Naive thymus-derived CD4-positive, alpha-beta T cell (primary cell): ENCODE measurements around the gene PBX4. TPM values are rescaled to one million over a fixed set of nuclear protein-coding genes. Genes with fewer than 3 reads are reported as not detected.

Experiments
- ATAC-seq: fragments of 150-1000 bp; cut with Tn5 transposase; 2 replicates; pipeline ENCODE4 v1.10.0; 2021; ENCODE audit warnings: mild to moderate bottlenecking, moderate library complexity
- CTCF ChIA-PET: fragments of 350-600 bp; sonication (Branson Sonifier 250); formaldehyde crosslinking; loops from one replicate; lab custom pipeline; 2021; ENCODE audit warnings: antibody characterized with exemption; lab: Charles Lee
- POLR2A ChIA-PET: fragments of 350-600 bp; sonication (Branson Sonifier 250); formaldehyde crosslinking; loops from one replicate; lab custom pipeline; 2021; ENCODE audit warnings: antibody characterized with exemption, inconsistent platforms; lab: Charles Lee
- DNase-seq, 9 donors: peaks; one replicate each; pipeline versions ENCODE4 v3.0.0 to v3.0.0-alpha.2; 2020 to 2022; ENCODE audit warnings: mixed read lengths in 1 of 9
- H3K27ac ChIP-seq: one replicate; pipeline ENCODE4 v1.7.0; 2013; ENCODE audit warnings: mild to moderate bottlenecking, low read depth, low read length, moderate library complexity
- H3K27me3 ChIP-seq, 2 donors: one replicate each; pipeline ENCODE4 v1.7.0; 2013; ENCODE audit warnings: low read length in 2 of 2, mild to moderate bottlenecking in 2 of 2, moderate library complexity in 2 of 2; ENCODE audit not compliant: control insufficient read depth in 2 of 2, insufficient read depth in 2 of 2
- H3K36me3 ChIP-seq, 3 experiments: 1 replicate in 2 of 3; 2 replicates in 1 of 3; pipeline ENCODE4 v1.7.0; 2013; ENCODE audit warnings: low read length in 3 of 3, mild to moderate bottlenecking in 3 of 3, moderate library complexity in 1 of 3; ENCODE audit not compliant: insufficient read depth in 3 of 3, control insufficient read depth in 2 of 3
- H3K4me1 ChIP-seq, 2 donors: one replicate each; pipeline ENCODE4 v1.7.0; 2013; ENCODE audit warnings: low read length in 2 of 2, mild to moderate bottlenecking in 2 of 2, moderate library complexity in 1 of 2; ENCODE audit not compliant: control insufficient read depth in 2 of 2, insufficient read depth in 2 of 2
- H3K4me3 ChIP-seq: 2 replicates; pipeline ENCODE4 v1.7.0; 2013; ENCODE audit warnings: mild to moderate bottlenecking, low read length
- H3K9me3 ChIP-seq, 3 experiments: 1 replicate in 2 of 3; 2 replicates in 1 of 3; pipeline ENCODE4 v1.7.0; 2013; ENCODE audit warnings: low read length in 3 of 3; ENCODE audit not compliant: control insufficient read depth in 2 of 3
- H3K27ac Mint-ChIP-seq, 9 donors: one replicate each; pipeline ENCODE4 v1.8.0; 2020 to 2022; ENCODE audit warnings: mixed read lengths in 9 of 9, mild to moderate bottlenecking in 8 of 9, moderate library complexity in 5 of 9, inconsistent platforms in 2 of 9
- H3K27me3 Mint-ChIP-seq, 5 donors: one replicate each; pipeline ENCODE4 v1.8.0; 2021 to 2022; ENCODE audit warnings: mixed read lengths in 5 of 5, mild to moderate bottlenecking in 1 of 5
- H3K36me3 Mint-ChIP-seq, 5 donors: one replicate each; pipeline ENCODE4 v1.8.0; 2020 to 2022; ENCODE audit warnings: mixed read lengths in 5 of 5, mild to moderate bottlenecking in 3 of 5, inconsistent platforms in 1 of 5
- H3K4me1 Mint-ChIP-seq, 7 donors: one replicate each; pipeline ENCODE4 v1.8.0; 2020 to 2022; ENCODE audit warnings: mixed read lengths in 7 of 7, mild to moderate bottlenecking in 3 of 7, inconsistent platforms in 1 of 7
- H3K4me3 Mint-ChIP-seq, 10 donors: one replicate each; pipeline ENCODE4 v1.8.0; 2020 to 2022; ENCODE audit warnings: mild to moderate bottlenecking in 10 of 10, mixed read lengths in 10 of 10, moderate library complexity in 6 of 10, inconsistent platforms in 2 of 10
- H3K9me3 Mint-ChIP-seq, 11 donors: one replicate each; pipeline ENCODE4 v1.8.0; 2020 to 2022; ENCODE audit warnings: mixed read lengths in 11 of 11, mild to moderate bottlenecking in 4 of 11, inconsistent platforms in 1 of 11, moderate library complexity in 1 of 11
- intact Hi-C, 2 donors: fragments of 100-400 bp; cut with micrococcal nuclease; formaldehyde crosslinking; loops; one replicate each; pipeline ENCODE4 v1.15.1; 2023
- polyA plus RNA-seq, 2 donors: library from polyadenylated mRNA; unstranded; fragments of 300-500 nt; fragmentation: Illumina TruSeq; gene quantifications; one replicate each; pipeline ENCODE4 v1.2.3, GENCODE V29; 2021
- total RNA-seq, 6 experiments: library from RNA in 5 of 6; stranded (reverse) in 5 of 6; gene quantifications; 1 replicate in 5 of 6; 2 replicates in 1 of 6; pipeline ENCODE4 v1.2.3 and lab custom pipeline; 2021 to 2026

PBX4 gene
- total and polyA plus RNA-seq, 7 experiments from 2014 or later: 3.8 to 42.7 (median 30.9) TPM

- no peaks in the 10 kb centered on the region for H3K9me3 ChIP-seq
- H3K27me3 ChIP-seq: no peaks in the 10 kb centered on the region
- Mint-ChIP-seq H3K9me3 (no peaks in the 10 kb centered on the region), H3K27ac (no peak overlapping the region), H3K4me1 (peaks cover 2 to 9% (median 6%) of the 10 kb centered on the region in 7 donors), H3K4me3 (no peak overlapping the region), H3K36me3 (peaks cover 0 to 6% (median 0%) of the 10 kb centered on the region in 5 donors), H3K27me3 (no peaks in the 10 kb centered on the region)
- no peaks in the 10 kb centered on the region for H3K4me1 ChIP-seq
- ChIA-PET POLR2A (interaction anchor here (0.7 to 1.9 kb wide), 5 partner anchors 22 to 115 kb away, joined by 3 to 11 read pairs (median 5); partner anchors contain the start of genes LPAR2 and ZNF101), CTCF (interaction anchor here (0.6 to 4.0 kb wide), 8 partner anchors 15 to 66 kb away, joined by 3 to 24 read pairs (median 4); partner anchors contain the start of gene PBX4)
- H3K36me3 ChIP-seq: no peaks in the 10 kb centered on the region
- H3K4me3 ChIP-seq: no peak overlapping the region
- ATAC-seq: no peak
- no peak for DNase-seq
- intact Hi-C loops: loop anchor here (2.0 to 5.0 kb wide), 3 partner anchors 21 to 89 kb away; partner anchors contain the start of gene GMIP (in 1 of the 2)
- H3K27ac ChIP-seq: no peak overlapping the region
These were observed 64.8 kb downstream of the PBX4 start for GRCh38 chr19:19553670-19554069.

- Mint-ChIP-seq H3K4me3 (no peak overlapping the region), H3K27ac (no peak overlapping the region), H3K36me3 (peaks cover 0 to 1% (median 0%) of the 10 kb centered on the region in 5 donors), H3K27me3 (no peaks in the 10 kb centered on the region), H3K4me1 (peaks cover 0 to 8% (median 3%) of the 10 kb centered on the region in 7 donors), H3K9me3 (no peaks in the 10 kb centered on the region)
- H3K9me3 ChIP-seq: no peaks in the 10 kb centered on the region
- H3K27ac ChIP-seq: no peak overlapping the region
- H3K27me3 ChIP-seq: no peaks in the 10 kb centered on the region
- DNase-seq: no peak
- no peaks in the 10 kb centered on the region for H3K4me1 ChIP-seq
- no peaks in the 10 kb centered on the region for H3K36me3 ChIP-seq
- ChIA-PET CTCF (interaction anchor here (0.8 to 4.0 kb wide), 5 partner anchors 21 to 92 kb away, joined by 3 to 24 read pairs (median 5); no protein-coding TSS in a partner anchor), POLR2A (interaction anchor here (1.7 to 1.9 kb wide), 2 partner anchors 46 to 74 kb away, joined by 4 to 5 read pairs; no protein-coding TSS in a partner anchor)
- intact Hi-C loops: loop anchor here in 1 of 2 donors (5.0 kb wide), 1 partner anchor 45 kb away; no protein-coding TSS in a partner anchor
- no peak overlapping the region for H3K4me3 ChIP-seq
- peak; percentile 48 for ATAC-seq
These were observed 65.7 kb downstream of the PBX4 start for GRCh38 chr19:19552798-19553197.

GRCh38 chr19:19551853-19552192, 66.7 kb downstream of the PBX4 start:
- Histone ChIP-seq H3K4me3 (no peak overlapping the region), H3K4me1 (no peaks in the 10 kb centered on the region), H3K27ac (no peak overlapping the region), H3K27me3 (no peaks in the 10 kb centered on the region), H3K9me3 (no peaks in the 10 kb centered on the region), H3K36me3 (no peaks in the 10 kb centered on the region)
- ChIA-PET CTCF (interaction anchor here (1.1 to 1.3 kb wide), 2 partner anchors 8 to 93 kb away, joined by 3 to 6 read pairs; no protein-coding TSS in a partner anchor), POLR2A (interaction anchor here (1.0 to 1.7 kb wide), 2 partner anchors 75 to 92 kb away, joined by 3 to 4 read pairs; no protein-coding TSS in a partner anchor)
- no peaks in the 10 kb centered on the region for H3K36me3 Mint-ChIP-seq
- H3K4me3 Mint-ChIP-seq: no peak overlapping the region
- H3K27ac Mint-ChIP-seq: no peak overlapping the region
- H3K4me1 Mint-ChIP-seq: peaks cover 0 to 8% (median 3%) of the 10 kb centered on the region in 7 donors
- DNase-seq (no peak), ATAC-seq (no peak)
- intact Hi-C loops: loop anchor here in 1 of 2 donors (5.0 kb wide), 1 partner anchor 45 kb away; no protein-coding TSS in a partner anchor
- no peaks in the 10 kb centered on the region for H3K9me3 Mint-ChIP-seq
- no peaks in the 10 kb centered on the region for H3K27me3 Mint-ChIP-seq

- intact Hi-C loops: loop anchor here in 1 of 2 donors (5.0 kb wide), 1 partner anchor 46 kb away; no protein-coding TSS in a partner anchor
- no peak overlapping the region for H3K27ac Mint-ChIP-seq
- H3K27me3 Mint-ChIP-seq: no peaks in the 10 kb centered on the region
- ChIA-PET CTCF (interaction anchor here (1.1 to 1.3 kb wide), 2 partner anchors 9 to 93 kb away, joined by 3 to 6 read pairs; no protein-coding TSS in a partner anchor), POLR2A (interaction anchor here (0.9 to 1.7 kb wide), 3 partner anchors 53 to 93 kb away, joined by 3 to 4 read pairs (median 3); no protein-coding TSS in a partner anchor)
- no peaks in the 10 kb centered on the region for H3K27me3 ChIP-seq
- no peaks in the 10 kb centered on the region for H3K4me1 ChIP-seq
- H3K36me3 ChIP-seq: no peaks in the 10 kb centered on the region
- peaks cover 0 to 8% (median 3%) of the 10 kb centered on the region in 7 donors for H3K4me1 Mint-ChIP-seq
- no peak overlapping the region for H3K4me3 Mint-ChIP-seq
- ATAC-seq: no peak
- H3K9me3 Mint-ChIP-seq: no peaks in the 10 kb centered on the region
- DNase-seq: no peak
- H3K36me3 Mint-ChIP-seq: no peaks in the 10 kb centered on the region
- H3K9me3 ChIP-seq: no peaks in the 10 kb centered on the region
- no peak overlapping the region for H3K4me3 ChIP-seq
- H3K27ac ChIP-seq: no peak overlapping the region
These were observed 67.3 kb downstream of the PBX4 start for GRCh38 chr19:19550972-19551852.

GRCh38 chr19:19550485-19550929, 68.0 kb downstream of the PBX4 start:
- no peaks in the 10 kb centered on the region for H3K4me1 ChIP-seq
- ATAC-seq: no peak
- intact Hi-C loops: loop anchor here in 1 of 2 donors (5.0 kb wide), 1 partner anchor 47 kb away; no protein-coding TSS in a partner anchor
- H3K27me3 ChIP-seq: no peaks in the 10 kb centered on the region
- Mint-ChIP-seq H3K27me3 (no peaks in the 10 kb centered on the region), H3K4me3 (no peak overlapping the region), H3K4me1 (peaks cover 0 to 8% (median 3%) of the 10 kb centered on the region in 7 donors), H3K36me3 (no peaks in the 10 kb centered on the region), H3K9me3 (no peaks in the 10 kb centered on the region), H3K27ac (no peak overlapping the region)
- CTCF ChIA-PET: interaction anchor here (1.3 kb wide), 1 partner anchor 10 kb away, joined by 6 read pairs; no protein-coding TSS in a partner anchor
- DNase-seq: no peak
- POLR2A ChIA-PET: interaction anchor here (0.9 kb wide), 1 partner anchor 54 kb away, joined by 3 read pairs; no protein-coding TSS in a partner anchor
- no peaks in the 10 kb centered on the region for H3K9me3 ChIP-seq
- no peak overlapping the region for H3K27ac ChIP-seq
- no peak overlapping the region for H3K4me3 ChIP-seq
- H3K36me3 ChIP-seq: no peaks in the 10 kb centered on the region

- no peak for DNase-seq
- peaks cover 0 to 8% (median 3%) of the 10 kb centered on the region in 7 donors for H3K4me1 Mint-ChIP-seq
- no peaks in the 10 kb centered on the region for H3K9me3 Mint-ChIP-seq
- no peaks in the 10 kb centered on the region for H3K36me3 ChIP-seq
- no peak overlapping the region for H3K27ac ChIP-seq
- peak overlapping the region in 1 of 9 donors; percentile 55 for H3K27ac Mint-ChIP-seq
- no peaks in the 10 kb centered on the region for H3K9me3 ChIP-seq
- ATAC-seq: peak; percentile 31
- no peak overlapping the region for H3K4me3 ChIP-seq
- no peaks in the 10 kb centered on the region for H3K27me3 Mint-ChIP-seq
- intact Hi-C loops: loop anchor here in 1 of 2 donors (5.0 kb wide), 1 partner anchor 47 kb away; no protein-coding TSS in a partner anchor
- POLR2A ChIA-PET: no interaction called here
- CTCF ChIA-PET: interaction anchor here (0.5 to 1.1 kb wide), 2 partner anchors 10 to 55 kb away, joined by 3 read pairs; no protein-coding TSS in a partner anchor
- H3K4me3 Mint-ChIP-seq: no peak overlapping the region
- no peaks in the 10 kb centered on the region for H3K27me3 ChIP-seq
- H3K36me3 Mint-ChIP-seq: no peaks in the 10 kb centered on the region
- no peaks in the 10 kb centered on the region for H3K4me1 ChIP-seq
These were observed 68.6 kb downstream of the PBX4 start for GRCh38 chr19:19549804-19550464.
